Endothelial cell of umbilical vein (primary cell): ENCODE data around the gene LMF1. TPM values are rescaled to one million over a fixed set of nuclear protein-coding genes. Genes with fewer than 3 reads are reported as not detected.

ENCODE experiments used
- BruUV-seq: library from RNA; stranded (reverse); fragments of 400-500 nt; replicated peaks from 2 replicates; lab custom pipeline; 2021; lab: Mats Ljungman, UMichigan
- CTCF ChIA-PET: fragments of 300-600, 350-600 bp; sonication (Branson Sonifier 250); formaldehyde crosslinking; loops from one replicate; lab custom pipeline; 2021; ENCODE audit warnings: antibody characterized with exemption, inconsistent platforms; lab: Charles Lee
- POLR2A ChIA-PET: fragments of 300-600, 350-600 bp; sonication (Branson Sonifier 250); formaldehyde crosslinking; loops from one replicate; lab custom pipeline; 2021; ENCODE audit warnings: antibody characterized with exemption, inconsistent platforms; lab: Charles Lee
- DNase-seq: peaks from one replicate; pipeline ENCODE4 v3.0.0-alpha.2; 2011; ENCODE audit warnings: low read depth, low spot score
- FAIRE-seq: peaks from 2 replicates; lab custom pipeline; 2011; peaks lifted over from hg19 to GRCh38; lab: Jason Lieb, UNC
- H2AFZ ChIP-seq: 2 replicates; pipeline ENCODE4 v1.6.0; 2012; ENCODE audit warnings: low read depth, low read length, control low read depth, inconsistent platforms
- H3K27ac ChIP-seq: 2 replicates; pipeline ENCODE4 v1.5.1; 2011; ENCODE audit warnings: low read depth, mild to moderate bottlenecking, control low read depth, low read length, moderate library complexity; ENCODE audit not compliant: insufficient read depth
- H3K27me3 ChIP-seq, 2 experiments: 2 replicates each; pipeline versions ENCODE4 v1.6.0 to v1.6.1; 2011; ENCODE audit warnings: low read length in 2 of 2, mixed read lengths in 1 of 2; ENCODE audit not compliant: control insufficient read depth in 2 of 2, insufficient read depth in 2 of 2
- H3K36me3 ChIP-seq, 2 experiments: 2 replicates in 1 of 2; 3 replicates in 1 of 2; pipeline ENCODE4 v1.5.1; 2011; ENCODE audit warnings: low read length in 2 of 2, mild to moderate bottlenecking in 1 of 2, moderate library complexity in 1 of 2; ENCODE audit not compliant: control insufficient read depth in 2 of 2, insufficient read depth in 2 of 2; ENCODE audit errors: extremely low read depth in 1 of 2
- H3K4me1 ChIP-seq: 3 replicates; pipeline ENCODE4 v1.5.1; 2011; ENCODE audit warnings: mild to moderate bottlenecking, low read length; ENCODE audit not compliant: control insufficient read depth, insufficient read depth; ENCODE audit errors: extremely low read depth
- H3K4me2 ChIP-seq: 2 replicates; pipeline ENCODE4 v1.6.1; 2011; ENCODE audit warnings: low read length, control low read depth, mixed read lengths; ENCODE audit not compliant: insufficient read depth
- H3K4me3 ChIP-seq, 3 experiments: fragments of 200-600 bp in 1 of 3; sonication (generic), shearing (Covaris generic) in 1 of 3; replicated peaks in 1 of 3; 2 replicates each; pipeline ENCODE4 v1.5.1; 2011 to 2016; ENCODE audit warnings: control low read depth in 3 of 3, low read length in 3 of 3, mild to moderate bottlenecking in 2 of 3, inconsistent platforms in 1 of 3, low read depth in 1 of 3, moderate library complexity in 1 of 3; ENCODE audit not compliant: insufficient read depth in 1 of 3
- H3K79me2 ChIP-seq: 2 replicates; pipeline ENCODE4 v1.6.0; 2012; ENCODE audit warnings: low read length, inconsistent platforms; ENCODE audit not compliant: control insufficient read depth, insufficient read depth
- H3K9ac ChIP-seq: replicated peaks from 2 replicates; pipeline ENCODE3; 2011; ENCODE audit warnings: low read length, control low read depth; ENCODE audit not compliant: insufficient read depth; ENCODE audit errors: extremely low read depth
- H3K9me1 ChIP-seq: replicated peaks from 3 replicates; pipeline ENCODE4 v1.6.0; 2011; ENCODE audit warnings: mild to moderate bottlenecking, low read length; ENCODE audit not compliant: control insufficient read depth, insufficient read depth; ENCODE audit errors: extremely low read depth
- H3K9me3 ChIP-seq: replicated peaks from 2 replicates; pipeline ENCODE4 v1.5.1; 2012; ENCODE audit warnings: low read length, inconsistent platforms; ENCODE audit not compliant: control insufficient read depth, insufficient read depth
- H4K20me1 ChIP-seq: replicated peaks from 2 replicates; pipeline ENCODE3; 2011; ENCODE audit warnings: mild to moderate bottlenecking, low read length; ENCODE audit not compliant: control insufficient read depth, insufficient read depth; ENCODE audit errors: extremely low read depth
- CTCF ChIP-seq, 2 donors: IDR thresholded peaks; 1 replicate in 1 of 2; 2 replicates in 1 of 2; pipeline ENCODE4 v1.5.1; 2011; ENCODE audit warnings: low read length in 2 of 2, mild to moderate bottlenecking in 2 of 2, moderate library complexity in 2 of 2, control low read depth in 1 of 2, inconsistent platforms in 1 of 2, low read depth in 1 of 2; ENCODE audit not compliant: insufficient read depth in 1 of 2; ENCODE audit errors: extremely low read depth in 1 of 2
- EZH2 ChIP-seq: IDR thresholded peaks from 2 replicates; pipeline ENCODE4 v1.6.1; 2012; ENCODE audit warnings: borderline replicate concordance, low read depth, mild to moderate bottlenecking, moderate library complexity, low read length, inconsistent platforms; ENCODE audit not compliant: severe bottlenecking
- FOS ChIP-seq: IDR thresholded peaks from 2 replicates; pipeline ENCODE4 v1.6.1; 2011; ENCODE audit warnings: mild to moderate bottlenecking, low read length, moderate library complexity, borderline replicate concordance; ENCODE audit not compliant: insufficient read depth
- GATA2 ChIP-seq: IDR thresholded peaks from 2 replicates; pipeline ENCODE4 v1.7.0; 2011; ENCODE audit warnings: low read depth, mild to moderate bottlenecking, moderate library complexity, mixed read lengths, low read length; ENCODE audit not compliant: insufficient read length, insufficient read depth
- JUN ChIP-seq: IDR thresholded peaks from 2 replicates; pipeline ENCODE4 v1.6.1; 2011; ENCODE audit warnings: borderline replicate concordance, low read depth; ENCODE audit not compliant: insufficient read length, insufficient read depth
- MAX ChIP-seq: IDR thresholded peaks from 2 replicates; pipeline ENCODE4 v1.6.1; 2011; ENCODE audit not compliant: insufficient read depth, insufficient read length
- MYC ChIP-seq: IDR thresholded peaks from one replicate; pipeline ENCODE4 v1.6.1; 2011; ENCODE audit warnings: mild to moderate bottlenecking, low read depth, low read length
- POLR2A ChIP-seq: IDR thresholded peaks from 2 replicates; pipeline ENCODE4 v1.6.1; 2012; ENCODE audit warnings: low read depth, mild to moderate bottlenecking, control low read depth, low read length
- POLR2AphosphoS5 ChIP-seq: IDR thresholded peaks from 2 replicates; pipeline ENCODE4 v1.6.1; 2012; ENCODE audit warnings: low read depth, mild to moderate bottlenecking, control low read depth, low read length, moderate library complexity; ENCODE audit not compliant: insufficient read depth
- dilution Hi-C: fragments of 300-500 bp; cut with MboI; formaldehyde crosslinking; loops from one replicate; pipeline ENCODE4 v1.15.0; 2019; ENCODE audit warnings: low sequenced_read_pairs; ENCODE audit not compliant: extremely low pct_ligation_motif_present
- intact Hi-C: fragments of 100-400 bp; cut with micrococcal nuclease; formaldehyde crosslinking; loops from one replicate; pipeline ENCODE4 v1.10.0; 2022
- polyA plus RNA-seq, 4 experiments: library from polyadenylated mRNA; depleted of rRNA in 3 of 4; stranded (reverse) in 3 of 4; unstranded in 1 of 4; fragments of >200 nt; gene quantifications; 2 replicates each; pipeline versions ENCODE4 v1.2.1 to v1.2.3, GENCODE V29; 2011 to 2012; ENCODE audit warnings: missing spikeins in 1 of 4
- total RNA-seq: library from RNA; stranded (reverse); gene quantifications from 2 replicates; pipeline ENCODE4 v1.2.3, GENCODE V29; 2021

LMF1 gene
- total and polyA plus RNA-seq, 2 donors (not counting 3 experiments of a cell fraction or from before 2014, with no cell fraction given) = 17.8 TPM

- Histone ChIP-seq H3K9me1 (no peaks in the 10 kb centered on the region), H3K79me2 (no peaks in the 10 kb centered on the region), H3K4me3 (no peak overlapping the region), H2AFZ (no peak overlapping the region), H3K9ac (no peak overlapping the region), H3K36me3 (no peaks in the 10 kb centered on the region), H3K4me2 (no peak overlapping the region), H3K27me3 (no peaks in the 10 kb centered on the region), H4K20me1 (no peaks in the 10 kb centered on the region), H3K9me3 (no peaks in the 10 kb centered on the region), H3K4me1 (no peaks in the 10 kb centered on the region), H3K27ac (no peak overlapping the region)
- DNase-seq (no peak), FAIRE-seq (no peak)
- CTCF ChIA-PET = no interaction called here
- dilution Hi-C loops (no loop called here), intact Hi-C loops (no loop called here)
- POLR2A ChIA-PET = no interaction called here
- no TSS peak for BruUV-seq
- TF ChIP-seq GATA2 (no peak), JUN (no peak), MAX (no peak), FOS (no peak), CTCF (IDR thresholded peaks at IDR 0.05; ENCODE audit: extremely low read depth in 1 of 2, insufficient read depth in 1 of 2, low read depth in 1 of 2, low read length in 2 of 2) (no peak), EZH2 (no peak), POLR2A (no peak), MYC (no peak), POLR2AphosphoS5 (no peak)
Observed at GRCh38 chr16:907361-907760, 63.4 kb downstream of the LMF1 start.
